Hematopoietic multipotent progenitor cell treated with erythropoietin and hydrocortisone succinate and interleukin-3 and kit ligand, for 15 days (in vitro differentiated cells): ENCODE results near the gene ZMAT2.
A peak's percentile ranks its signal among the peaks of the same experiment; 100 is the strongest.
"Not testable (repeated sequence)": the region's sequence is repeated elsewhere in the genome, so short reads cannot be mapped to it uniquely, and the experiment has no call there.

ENCODE experiments used
- DNase-seq: peaks from one replicate; pipeline ENCODE4 v3.0.0-alpha.2; 2015; ENCODE audit warnings: low spot score

The ZMAT2 gene

GRCh38 chr5:140708787-140709186, 8.5 kb downstream of the ZMAT2 start:
- not testable (repeated sequence) for DNase-seq

GRCh38 chr5:140710899-140711552, 10.8 kb downstream of the ZMAT2 start:
- peak; percentile 96 for DNase-seq

- DNase-seq = no peak
These were observed 11.5 kb downstream of the ZMAT2 start for GRCh38 chr5:140711794-140712193.

- no peak for DNase-seq
These were observed 13.4 kb downstream of the ZMAT2 start for GRCh38 chr5:140713562-140714094.

- not testable (repeated sequence) for DNase-seq
These were observed 16.0 kb downstream of the ZMAT2 start for GRCh38 chr5:140716238-140716637.

- no peak for DNase-seq
These were observed 18.0 kb downstream of the ZMAT2 start for GRCh38 chr5:140718266-140718592.

GRCh38 chr5:140720738-140721137, 20.5 kb downstream of the ZMAT2 start:
- DNase-seq = not testable (repeated sequence)

- DNase-seq = not testable (repeated sequence)
These were observed 21.1 kb downstream of the ZMAT2 start for GRCh38 chr5:140721395-140721794.

- DNase-seq = peak; percentile 17
These were observed 25.7 kb downstream of the ZMAT2 start for GRCh38 chr5:140725799-140726471.

- DNase-seq = no peak
These were observed 32.9 kb downstream of the ZMAT2 start for GRCh38 chr5:140733098-140733497.

- peak; percentile 12 for DNase-seq
These were observed 34.1 kb downstream of the ZMAT2 start for GRCh38 chr5:140734354-140734753.

- no peak for DNase-seq
These were observed 37.2 kb downstream of the ZMAT2 start for GRCh38 chr5:140737486-140737885.

GRCh38 chr5:140741967-140742366, 41.7 kb downstream of the ZMAT2 start:
- no peak for DNase-seq

GRCh38 chr5:140753561-140753960, 53.3 kb downstream of the ZMAT2 start:
- DNase-seq = no peak
